RPMI7951 (cell line): ENCODE measurements around the gene LPAR1. TPM values are rescaled to one million over a fixed set of nuclear protein-coding genes. Genes with fewer than 3 reads are reported as not detected.
A peak's percentile ranks its signal among the peaks of the same experiment; 100 is the strongest.

ENCODE experiments used
- DNase-seq: peaks from one replicate; pipeline ENCODE4 v3.0.0-alpha.2; 2012; ENCODE audit warnings: low read depth
- total RNA-seq: library from RNA; depleted of rRNA; stranded (reverse); fragments of >200 nt; shearing (Covaris generic); gene quantifications from 2 replicates; pipeline ENCODE4 v1.2.3, GENCODE V29; 2014

LPAR1 gene
- total RNA-seq, 1 experiment from 2014 or later: 74.6 TPM

GRCh38 chr9:111037708-111038330 is 451 bp downstream of the LPAR1 start:
- peak; percentile 49 for DNase-seq

GRCh38 chr9:111037356-111037707 is 938 bp downstream of the LPAR1 start:
- DNase-seq: peak; percentile 42

GRCh38 chr9:111036946-111037345 is 1.3 kb downstream of the LPAR1 start:
- peak; percentile 41 for DNase-seq

- peak; percentile 47 for DNase-seq
Observed at GRCh38 chr9:111036429-111036789, 1.9 kb downstream of the LPAR1 start.

- DNase-seq: no peak
Observed at GRCh38 chr9:111035543-111036428, 2.5 kb downstream of the LPAR1 start.

GRCh38 chr9:111034898-111035539 is 3.3 kb downstream of the LPAR1 start:
- no peak for DNase-seq

- DNase-seq: no peak
Observed at GRCh38 chr9:111034170-111034897, 3.9 kb downstream of the LPAR1 start.

GRCh38 chr9:111030492-111030891 is 7.8 kb downstream of the LPAR1 start:
- peak; percentile 29 for DNase-seq

GRCh38 chr9:111029260-111029659 is 9.0 kb downstream of the LPAR1 start:
- peak; percentile 71 for DNase-seq

- no peak for DNase-seq
Observed at GRCh38 chr9:111027798-111028197, 10.5 kb downstream of the LPAR1 start.

GRCh38 chr9:111023128-111023527 is 15.1 kb downstream of the LPAR1 start:
- DNase-seq: no peak

GRCh38 chr9:111020594-111020993 is 17.7 kb downstream of the LPAR1 start:
- no peak for DNase-seq

- DNase-seq: peak; percentile 64
Observed at GRCh38 chr9:111016426-111017045, 21.7 kb downstream of the LPAR1 start.

- DNase-seq: no peak
Observed at GRCh38 chr9:111016016-111016415, 22.3 kb downstream of the LPAR1 start.

GRCh38 chr9:111013707-111014106 is 24.6 kb downstream of the LPAR1 start:
- no peak for DNase-seq

GRCh38 chr9:111013250-111013649 is 25.0 kb downstream of the LPAR1 start:
- DNase-seq: no peak

GRCh38 chr9:111008158-111009075 is 29.9 kb downstream of the LPAR1 start:
- DNase-seq: no peak

GRCh38 chr9:111005746-111006470 is 32.4 kb downstream of the LPAR1 start:
- peak; percentile 49 for DNase-seq

GRCh38 chr9:111004936-111005335 is 33.3 kb downstream of the LPAR1 start:
- DNase-seq: no peak

GRCh38 chr9:111003182-111003581 is 35.1 kb downstream of the LPAR1 start:
- DNase-seq: no peak
